Measurements from ENCODE around the gene RGL1.

Gene RGL1

GRCh38 chr1:183952101-183952500 is 147.2 kb downstream of the RGL1 start:
- no peak for TF ChIP-seq CTCF (IDR thresholded peaks at IDR 0.05; ENCODE audit: low read length)
- TF ChIP-seq EZH2 (IDR thresholded peaks at IDR 0.05; ENCODE audit: borderline replicate concordance, low read length), result no peak
- no peaks in the 10 kb centered on the region for H3F3A ChIP-seq (ENCODE audit: insufficient read depth, low read length)
- H3K27me3 ChIP-seq (ENCODE audit: insufficient read depth, low read length), result no peaks in the 10 kb centered on the region
- H3K9ac ChIP-seq (ENCODE audit: low read length), result no peak overlapping the region
- no peaks in the 10 kb centered on the region for H3K9me3 ChIP-seq (ENCODE audit: low read length)
- no peak overlapping the region for H3K4me3 ChIP-seq (ENCODE audit: low read depth, low read length, poor library complexity, severe bottlenecking)
- H4K20me1 ChIP-seq (ENCODE audit: insufficient read depth, low read length), result no peaks in the 10 kb centered on the region
- no peaks in the 10 kb centered on the region for H3K9me2 ChIP-seq (ENCODE audit: low read depth, low read length)
- no peak overlapping the region for H3K27ac ChIP-seq (ENCODE audit: low read depth, low read length, poor library complexity, severe bottlenecking)
- no peak overlapping the region for H2AFZ ChIP-seq (ENCODE audit: low read length)
- no peak overlapping the region for H3K4me2 ChIP-seq (ENCODE audit: low read length)
- no peaks in the 10 kb centered on the region for H3K79me2 ChIP-seq (ENCODE audit: insufficient read depth, low read length)
- peaks cover 7% of the 10 kb centered on the region for H3K4me1 ChIP-seq (ENCODE audit: insufficient read depth, low read length, severe bottlenecking)
- H3K36me3 ChIP-seq (ENCODE audit: insufficient read depth, low read length), result no peaks in the 10 kb centered on the region

- Histone ChIP-seq H3K9ac (ENCODE audit: low read length) (no peak overlapping the region), H3K27me3 (ENCODE audit: insufficient read depth, low read length) (no peaks in the 10 kb centered on the region), H3K9me3 (ENCODE audit: low read length) (no peaks in the 10 kb centered on the region), H2AFZ (ENCODE audit: low read length) (no peak overlapping the region), H3K79me2 (ENCODE audit: insufficient read depth, low read length) (no peaks in the 10 kb centered on the region), H3K4me1 (ENCODE audit: insufficient read depth, low read length, severe bottlenecking) (peaks cover 7% of the 10 kb centered on the region), H3K9me2 (ENCODE audit: low read depth, low read length) (no peaks in the 10 kb centered on the region), H3F3A (ENCODE audit: insufficient read depth, low read length) (no peaks in the 10 kb centered on the region), H3K36me3 (ENCODE audit: insufficient read depth, low read length) (no peaks in the 10 kb centered on the region), H3K4me3 (ENCODE audit: low read depth, low read length, poor library complexity, severe bottlenecking) (no peak overlapping the region), H3K4me2 (ENCODE audit: low read length) (no peak overlapping the region), H4K20me1 (ENCODE audit: insufficient read depth, low read length) (no peaks in the 10 kb centered on the region), H3K27ac (ENCODE audit: low read depth, low read length, poor library complexity, severe bottlenecking) (no peak overlapping the region)
- no peak for TF ChIP-seq CTCF (IDR thresholded peaks at IDR 0.05; ENCODE audit: low read length)
- no peak for TF ChIP-seq EZH2 (IDR thresholded peaks at IDR 0.05; ENCODE audit: borderline replicate concordance, low read length)
Measured at GRCh38 chr1:183953031-183953430, 148.1 kb downstream of the RGL1 start.

- H3K4me1 ChIP-seq (ENCODE audit: insufficient read depth, low read length, severe bottlenecking), result peaks cover 7% of the 10 kb centered on the region
- H4K20me1 ChIP-seq (ENCODE audit: insufficient read depth, low read length), result no peaks in the 10 kb centered on the region
- no peaks in the 10 kb centered on the region for H3K9me3 ChIP-seq (ENCODE audit: low read length)
- TF ChIP-seq CTCF (IDR thresholded peaks at IDR 0.05; ENCODE audit: low read length) (no peak), EZH2 (IDR thresholded peaks at IDR 0.05; ENCODE audit: borderline replicate concordance, low read length) (no peak)
- H3K4me2 ChIP-seq (ENCODE audit: low read length), result no peak overlapping the region
- no peaks in the 10 kb centered on the region for H3F3A ChIP-seq (ENCODE audit: insufficient read depth, low read length)
- no peaks in the 10 kb centered on the region for H3K36me3 ChIP-seq (ENCODE audit: insufficient read depth, low read length)
- H3K27ac ChIP-seq (ENCODE audit: low read depth, low read length, poor library complexity, severe bottlenecking), result no peak overlapping the region
- no peaks in the 10 kb centered on the region for H3K27me3 ChIP-seq (ENCODE audit: insufficient read depth, low read length)
- H2AFZ ChIP-seq (ENCODE audit: low read length), result no peak overlapping the region
- no peak overlapping the region for H3K4me3 ChIP-seq (ENCODE audit: low read depth, low read length, poor library complexity, severe bottlenecking)
- no peaks in the 10 kb centered on the region for H3K9me2 ChIP-seq (ENCODE audit: low read depth, low read length)
- no peak overlapping the region for H3K9ac ChIP-seq (ENCODE audit: low read length)
- H3K79me2 ChIP-seq (ENCODE audit: insufficient read depth, low read length), result no peaks in the 10 kb centered on the region
Measured at GRCh38 chr1:183954496-183954895, 149.6 kb downstream of the RGL1 start.
